ENCODE data around the gene VAV2. TPM values are rescaled to one million over a fixed set of nuclear protein-coding genes. Genes with fewer than 3 reads are reported as not detected.

Gene VAV2
- total and polyA plus RNA-seq, 2 experiments from 2014 or later = 8.1 to 28.9 TPM

DNA sequence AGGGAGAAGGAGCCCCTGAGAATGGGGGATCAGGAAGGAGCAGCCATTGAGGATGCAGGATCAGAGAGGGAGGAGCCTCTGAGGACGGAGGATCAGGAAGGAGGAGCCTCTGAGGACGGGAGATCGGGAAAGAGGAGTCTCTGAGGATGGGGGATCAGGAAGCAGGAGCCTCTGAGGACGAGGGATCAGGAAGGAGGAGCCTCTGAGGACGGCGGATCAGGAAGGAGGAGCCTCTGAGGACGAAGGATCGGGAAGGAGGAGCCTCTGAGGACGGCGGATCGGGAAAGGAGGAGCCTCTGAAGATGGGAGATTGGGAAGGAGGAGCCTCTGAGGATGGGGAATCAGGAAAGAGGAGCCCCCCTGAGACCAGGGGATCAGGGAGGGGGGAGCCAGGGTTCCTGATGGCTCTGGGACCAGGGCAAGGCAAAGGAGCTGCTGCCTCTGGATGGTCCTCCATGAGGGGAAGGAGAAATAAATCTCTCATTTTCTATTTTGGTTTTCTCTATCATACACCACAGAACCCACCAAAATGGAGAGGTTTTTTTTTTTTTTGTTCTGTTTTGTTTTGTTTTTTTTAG is 231.3 kb downstream of the VAV2 start (continued):
- no peak for TF ChIP-seq ZNF114 (CRISPR knock-in tag; IDR thresholded peaks at IDR 0.05)
- TF ChIP-seq STAT1 (IDR thresholded peaks at IDR 0.05; ENCODE audit: unreplicated experiment) = no peak
- TF ChIP-seq EZH2phosphoT487 (IDR thresholded peaks at IDR 0.05; ENCODE audit: unreplicated experiment) = no peak
- TF ChIP-seq, protein P1, sequence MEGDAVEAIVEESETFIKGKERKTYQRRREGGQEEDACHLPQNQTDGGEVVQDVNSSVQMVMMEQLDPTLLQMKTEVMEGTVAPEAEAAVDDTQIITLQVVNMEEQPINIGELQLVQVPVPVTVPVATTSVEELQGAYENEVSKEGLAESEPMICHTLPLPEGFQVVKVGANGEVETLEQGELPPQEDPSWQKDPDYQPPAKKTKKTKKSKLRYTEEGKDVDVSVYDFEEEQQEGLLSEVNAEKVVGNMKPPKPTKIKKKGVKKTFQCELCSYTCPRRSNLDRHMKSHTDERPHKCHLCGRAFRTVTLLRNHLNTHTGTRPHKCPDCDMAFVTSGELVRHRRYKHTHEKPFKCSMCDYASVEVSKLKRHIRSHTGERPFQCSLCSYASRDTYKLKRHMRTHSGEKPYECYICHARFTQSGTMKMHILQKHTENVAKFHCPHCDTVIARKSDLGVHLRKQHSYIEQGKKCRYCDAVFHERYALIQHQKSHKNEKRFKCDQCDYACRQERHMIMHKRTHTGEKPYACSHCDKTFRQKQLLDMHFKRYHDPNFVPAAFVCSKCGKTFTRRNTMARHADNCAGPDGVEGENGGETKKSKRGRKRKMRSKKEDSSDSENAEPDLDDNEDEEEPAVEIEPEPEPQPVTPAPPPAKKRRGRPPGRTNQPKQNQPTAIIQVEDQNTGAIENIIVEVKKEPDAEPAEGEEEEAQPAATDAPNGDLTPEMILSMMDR (conservative IDR thresholded peaks at IDR 0.05; ENCODE audit: low read depth in 2 of 2) = no peak
- TF ChIP-seq, protein P2, sequence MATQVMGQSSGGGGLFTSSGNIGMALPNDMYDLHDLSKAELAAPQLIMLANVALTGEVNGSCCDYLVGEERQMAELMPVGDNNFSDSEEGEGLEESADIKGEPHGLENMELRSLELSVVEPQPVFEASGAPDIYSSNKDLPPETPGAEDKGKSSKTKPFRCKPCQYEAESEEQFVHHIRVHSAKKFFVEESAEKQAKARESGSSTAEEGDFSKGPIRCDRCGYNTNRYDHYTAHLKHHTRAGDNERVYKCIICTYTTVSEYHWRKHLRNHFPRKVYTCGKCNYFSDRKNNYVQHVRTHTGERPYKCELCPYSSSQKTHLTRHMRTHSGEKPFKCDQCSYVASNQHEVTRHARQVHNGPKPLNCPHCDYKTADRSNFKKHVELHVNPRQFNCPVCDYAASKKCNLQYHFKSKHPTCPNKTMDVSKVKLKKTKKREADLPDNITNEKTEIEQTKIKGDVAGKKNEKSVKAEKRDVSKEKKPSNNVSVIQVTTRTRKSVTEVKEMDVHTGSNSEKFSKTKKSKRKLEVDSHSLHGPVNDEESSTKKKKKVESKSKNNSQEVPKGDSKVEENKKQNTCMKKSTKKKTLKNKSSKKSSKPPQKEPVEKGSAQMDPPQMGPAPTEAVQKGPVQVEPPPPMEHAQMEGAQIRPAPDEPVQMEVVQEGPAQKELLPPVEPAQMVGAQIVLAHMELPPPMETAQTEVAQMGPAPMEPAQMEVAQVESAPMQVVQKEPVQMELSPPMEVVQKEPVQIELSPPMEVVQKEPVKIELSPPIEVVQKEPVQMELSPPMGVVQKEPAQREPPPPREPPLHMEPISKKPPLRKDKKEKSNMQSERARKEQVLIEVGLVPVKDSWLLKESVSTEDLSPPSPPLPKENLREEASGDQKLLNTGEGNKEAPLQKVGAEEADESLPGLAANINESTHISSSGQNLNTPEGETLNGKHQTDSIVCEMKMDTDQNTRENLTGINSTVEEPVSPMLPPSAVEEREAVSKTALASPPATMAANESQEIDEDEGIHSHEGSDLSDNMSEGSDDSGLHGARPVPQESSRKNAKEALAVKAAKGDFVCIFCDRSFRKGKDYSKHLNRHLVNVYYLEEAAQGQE (IDR thresholded peaks at IDR 0.05; ENCODE audit: unreplicated experiment) = no peak
- TF ChIP-seq CREB1 (CRISPR knock-in tag; IDR thresholded peaks at IDR 0.05; ENCODE audit: low read depth) = no peak
- TF ChIP-seq NANOG (IDR thresholded peaks at IDR 0.05; ENCODE audit: borderline replicate concordance) = no peak
- no peak for TF ChIP-seq JUNB (IDR thresholded peaks at IDR 0.05; ENCODE audit: unreplicated experiment)
- TF ChIP-seq EZH2 (IDR thresholded peaks at IDR 0.05; ENCODE audit: low read depth, unreplicated experiment) = no peak
- TF ChIP-seq ZNF331 (CRISPR knock-in tag; IDR thresholded peaks at IDR 0.05; ENCODE audit: low read depth) = no peak

DNA sequence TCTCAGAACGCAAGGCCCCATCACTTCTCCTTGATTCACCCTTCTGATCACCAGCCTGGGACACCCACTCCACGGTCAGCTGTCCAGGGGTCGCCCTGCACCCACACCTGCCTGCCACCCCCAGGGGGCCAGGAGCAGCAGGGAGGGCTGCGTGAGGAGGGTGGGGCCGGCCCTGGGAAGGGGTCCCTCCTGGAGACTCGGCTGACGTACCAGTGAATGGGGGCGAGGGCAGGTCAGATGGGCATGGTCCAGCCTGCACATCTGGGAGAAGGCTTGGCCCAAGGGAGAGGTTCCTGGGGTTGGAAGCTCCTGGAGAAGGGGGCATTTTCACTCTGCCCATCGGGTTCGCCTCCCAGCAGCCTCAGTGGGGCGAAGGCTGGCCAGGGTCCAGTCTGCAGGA is 232.2 kb downstream of the VAV2 start:
- peaks cover 9% of the 10 kb centered on the region for H3K9me3 Mint-ChIP-seq
- peaks cover 13% of the 10 kb centered on the region for H3K36me3 Mint-ChIP-seq (ENCODE audit: low read depth)
- Histone ChIP-seq H4K20me1 (replicated peaks; ENCODE audit: insufficient read depth) (0 out of 2 replicates have a peak, but pooled peaks cover 3% of the 10 kb centered on the region), H3K27me3 (ENCODE audit: insufficient read depth) (no peaks in the 10 kb centered on the region), H3F3A (replicated peaks; ENCODE audit: low read depth) (0 out of 2 replicates have a peak, but pooled peaks cover 3% of the 10 kb centered on the region), H2AFZ (no peak overlapping the region), H3K4me1 (ENCODE audit: insufficient read depth) (no peaks in the 10 kb centered on the region), H3K27ac (ENCODE audit: low read depth) (no peak overlapping the region), H3K36me3 (ENCODE audit: insufficient read depth) (no peaks in the 10 kb centered on the region), H3K4me2 (no peak overlapping the region), H3K79me2 (replicated peaks; ENCODE audit: insufficient read depth) (no peaks in the 10 kb centered on the region), H3K4me3 (no peak overlapping the region), H3K9me2 (ENCODE audit: insufficient read depth) (no peaks in the 10 kb centered on the region; the same call in 1 of the 2 replicates)
- H3K27me3 Mint-ChIP-seq (ENCODE audit: insufficient read depth, low read depth, poor library complexity) = peaks cover 20% of the 10 kb centered on the region
- ATAC-seq (no peak), DNase-seq (ENCODE audit: low spot score) (no peak)
- H3K4me1 Mint-ChIP-seq = peaks cover 3% of the 10 kb centered on the region; the same call in 2 of the 3 replicates
- no peak overlapping the region for H3K27ac Mint-ChIP-seq
- no peak overlapping the region for H3K4me3 Mint-ChIP-seq
- TF ChIP-seq, protein P3, sequence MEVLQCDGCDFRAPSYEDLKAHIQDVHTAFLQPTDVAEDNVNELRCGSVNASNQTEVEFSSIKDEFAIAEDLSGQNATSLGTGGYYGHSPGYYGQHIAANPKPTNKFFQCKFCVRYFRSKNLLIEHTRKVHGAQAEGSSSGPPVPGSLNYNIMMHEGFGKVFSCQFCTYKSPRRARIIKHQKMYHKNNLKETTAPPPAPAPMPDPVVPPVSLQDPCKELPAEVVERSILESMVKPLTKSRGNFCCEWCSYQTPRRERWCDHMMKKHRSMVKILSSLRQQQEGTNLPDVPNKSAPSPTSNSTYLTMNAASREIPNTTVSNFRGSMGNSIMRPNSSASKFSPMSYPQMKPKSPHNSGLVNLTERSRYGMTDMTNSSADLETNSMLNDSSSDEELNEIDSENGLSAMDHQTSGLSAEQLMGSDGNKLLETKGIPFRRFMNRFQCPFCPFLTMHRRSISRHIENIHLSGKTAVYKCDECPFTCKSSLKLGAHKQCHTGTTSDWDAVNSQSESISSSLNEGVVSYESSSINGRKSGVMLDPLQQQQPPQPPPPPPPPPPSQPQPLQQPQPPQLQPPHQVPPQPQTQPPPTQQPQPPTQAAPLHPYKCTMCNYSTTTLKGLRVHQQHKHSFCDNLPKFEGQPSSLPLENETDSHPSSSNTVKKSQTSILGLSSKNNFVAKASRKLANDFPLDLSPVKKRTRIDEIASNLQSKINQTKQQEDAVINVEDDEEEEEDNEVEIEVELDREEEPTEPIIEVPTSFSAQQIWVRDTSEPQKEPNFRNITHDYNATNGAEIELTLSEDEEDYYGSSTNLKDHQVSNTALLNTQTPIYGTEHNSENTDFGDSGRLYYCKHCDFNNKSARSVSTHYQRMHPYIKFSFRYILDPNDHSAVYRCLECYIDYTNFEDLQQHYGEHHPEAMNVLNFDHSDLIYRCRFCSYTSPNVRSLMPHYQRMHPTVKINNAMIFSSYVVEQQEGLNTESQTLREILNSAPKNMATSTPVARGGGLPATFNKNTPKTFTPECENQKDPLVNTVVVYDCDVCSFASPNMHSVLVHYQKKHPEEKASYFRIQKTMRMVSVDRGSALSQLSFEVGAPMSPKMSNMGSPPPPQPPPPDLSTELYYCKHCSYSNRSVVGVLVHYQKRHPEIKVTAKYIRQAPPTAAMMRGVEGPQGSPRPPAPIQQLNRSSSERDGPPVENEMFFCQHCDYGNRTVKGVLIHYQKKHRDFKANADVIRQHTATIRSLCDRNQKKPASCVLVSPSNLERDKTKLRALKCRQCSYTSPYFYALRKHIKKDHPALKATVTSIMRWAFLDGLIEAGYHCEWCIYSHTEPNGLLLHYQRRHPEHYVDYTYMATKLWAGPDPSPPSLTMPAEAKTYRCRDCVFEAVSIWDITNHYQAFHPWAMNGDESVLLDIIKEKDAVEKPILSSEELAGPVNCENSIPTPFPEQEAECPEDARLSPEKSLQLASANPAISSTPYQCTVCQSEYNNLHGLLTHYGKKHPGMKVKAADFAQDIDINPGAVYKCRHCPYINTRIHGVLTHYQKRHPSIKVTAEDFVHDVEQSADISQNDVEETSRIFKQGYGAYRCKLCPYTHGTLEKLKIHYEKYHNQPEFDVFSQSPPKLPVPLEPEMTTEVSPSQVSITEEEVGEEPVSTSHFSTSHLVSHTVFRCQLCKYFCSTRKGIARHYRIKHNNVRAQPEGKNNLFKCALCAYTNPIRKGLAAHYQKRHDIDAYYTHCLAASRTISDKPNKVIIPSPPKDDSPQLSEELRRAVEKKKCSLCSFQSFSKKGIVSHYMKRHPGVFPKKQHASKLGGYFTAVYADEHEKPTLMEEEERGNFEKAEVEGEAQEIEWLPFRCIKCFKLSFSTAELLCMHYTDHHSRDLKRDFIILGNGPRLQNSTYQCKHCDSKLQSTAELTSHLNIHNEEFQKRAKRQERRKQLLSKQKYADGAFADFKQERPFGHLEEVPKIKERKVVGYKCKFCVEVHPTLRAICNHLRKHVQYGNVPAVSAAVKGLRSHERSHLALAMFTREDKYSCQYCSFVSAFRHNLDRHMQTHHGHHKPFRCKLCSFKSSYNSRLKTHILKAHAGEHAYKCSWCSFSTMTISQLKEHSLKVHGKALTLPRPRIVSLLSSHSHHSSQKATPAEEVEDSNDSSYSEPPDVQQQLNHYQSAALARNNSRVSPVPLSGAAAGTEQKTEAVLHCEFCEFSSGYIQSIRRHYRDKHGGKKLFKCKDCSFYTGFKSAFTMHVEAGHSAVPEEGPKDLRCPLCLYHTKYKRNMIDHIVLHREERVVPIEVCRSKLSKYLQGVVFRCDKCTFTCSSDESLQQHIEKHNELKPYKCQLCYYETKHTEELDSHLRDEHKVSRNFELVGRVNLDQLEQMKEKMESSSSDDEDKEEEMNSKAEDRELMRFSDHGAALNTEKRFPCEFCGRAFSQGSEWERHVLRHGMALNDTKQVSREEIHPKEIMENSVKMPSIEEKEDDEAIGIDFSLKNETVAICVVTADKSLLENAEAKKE (CRISPR knock-in tag; IDR thresholded peaks at IDR 0.05) = no peak
- TF ChIP-seq JUNB (IDR thresholded peaks at IDR 0.05; ENCODE audit: unreplicated experiment) (no peak), NANOG (IDR thresholded peaks at IDR 0.05; ENCODE audit: borderline replicate concordance) (no peak)
- TF ChIP-seq, protein P1 (conservative IDR thresholded peaks at IDR 0.05; ENCODE audit: low read depth in 2 of 2) = no peak

Data from GM23338 (cell line).